Caco-2 (cell line): ENCODE results near the gene C1orf198. TPM values are rescaled to one million over a fixed set of nuclear protein-coding genes. Genes with fewer than 3 reads are reported as not detected.

ENCODE experiments used
- BruUV-seq: library from RNA; stranded (reverse); fragments of 400-500 nt; replicated peaks from 2 replicates; lab custom pipeline; 2021; lab: Mats Ljungman, UMichigan
- CTCF ChIA-PET: fragments of 300-600 bp; sonication (Branson Sonifier 250); formaldehyde crosslinking; loops from one replicate; lab custom pipeline; 2022; ENCODE audit warnings: antibody characterized with exemption; lab: Charles Lee
- POLR2A ChIA-PET: fragments of 300-600 bp; sonication (Branson Sonifier 250); formaldehyde crosslinking; loops from one replicate; lab custom pipeline; 2022; ENCODE audit warnings: antibody characterized with exemption; lab: Charles Lee
- DNase-seq, 2 experiments: peaks; one replicate each; pipeline versions ENCODE4 v3.0.0 to v3.0.0-alpha.2; 2020 to 2022
- H3K27me3 ChIP-seq: replicated peaks from 2 replicates; pipeline ENCODE4 v1.6.0; 2011; ENCODE audit warnings: low read length; ENCODE audit not compliant: control insufficient read depth, insufficient read depth
- H3K36me3 ChIP-seq: 2 replicates; pipeline ENCODE4 v1.5.1; 2011; ENCODE audit warnings: low read length; ENCODE audit not compliant: control insufficient read depth, insufficient read depth
- H3K4me1 ChIP-seq: fragments of 250-450 bp; sonication (Bioruptor Pico); 2 replicates; pipeline ENCODE4 v1.5.1; 2020; ENCODE audit warnings: mild to moderate bottlenecking
- H3K4me3 ChIP-seq: 2 replicates; pipeline ENCODE4 v1.5.1; 2011; ENCODE audit warnings: low read depth, mild to moderate bottlenecking, control low read depth, low read length
- H3K9me3 ChIP-seq: fragments of 250-450 bp; sonication (Bioruptor Pico); 2 replicates; pipeline ENCODE4 v1.5.1; 2020; ENCODE audit warnings: mild to moderate bottlenecking, moderate library complexity
- H3K27ac Mint-ChIP-seq: one replicate; pipeline ENCODE4 v1.8.0; 2022; ENCODE audit warnings: mixed read lengths; ENCODE audit not compliant: unreplicated experiment
- H3K27me3 Mint-ChIP-seq: one replicate; pipeline ENCODE4 v1.8.0; 2022; ENCODE audit warnings: mixed read lengths; ENCODE audit not compliant: insufficient read depth, unreplicated experiment
- H3K36me3 Mint-ChIP-seq: one replicate; pipeline ENCODE4 v1.8.0; 2022; ENCODE audit warnings: mild to moderate bottlenecking, mixed read lengths; ENCODE audit not compliant: insufficient read depth, unreplicated experiment
- H3K4me1 Mint-ChIP-seq: one replicate; pipeline ENCODE4 v1.8.0; 2022; ENCODE audit warnings: low read depth, mixed read lengths; ENCODE audit not compliant: unreplicated experiment
- H3K4me3 Mint-ChIP-seq: one replicate; pipeline ENCODE4 v1.8.0; 2022; ENCODE audit warnings: mild to moderate bottlenecking, moderate library complexity, mixed read lengths; ENCODE audit not compliant: unreplicated experiment
- H3K9me3 Mint-ChIP-seq: one replicate; pipeline ENCODE4 v1.8.0; 2022; ENCODE audit warnings: mixed read lengths; ENCODE audit not compliant: unreplicated experiment
- CTCF ChIP-seq, 2 experiments: fragments of 200-600 bp in 1 of 2; IDR thresholded peaks; 1 replicate in 1 of 2; 2 replicates in 1 of 2; pipeline versions ENCODE4 v1.5.1 to v1.8.0; 2011 to 2022; ENCODE audit warnings: antibody characterized with exemption in 1 of 2, control low read depth in 1 of 2, inconsistent platforms in 1 of 2, low read depth in 1 of 2, low read length in 1 of 2, mild to moderate bottlenecking in 1 of 2, moderate library complexity in 1 of 2; ENCODE audit not compliant: insufficient read depth in 1 of 2, severe bottlenecking in 1 of 2, unreplicated experiment in 1 of 2
- intact Hi-C: fragments of 100-400 bp; cut with micrococcal nuclease; formaldehyde crosslinking; loops from one replicate; pipeline ENCODE4 v1.10.0; 2022; ENCODE audit not compliant: unreplicated experiment
- total RNA-seq: library from RNA; stranded (reverse); gene quantifications from 2 replicates; pipeline ENCODE4 v1.2.3, GENCODE V29; 2022

The C1orf198 gene
- total RNA-seq, 1 experiment from 2014 or later, result 92.2 TPM

- peaks cover 25% of the 10 kb centered on the region for H3K4me1 ChIP-seq
- H3K27me3 ChIP-seq, result no peaks in the 10 kb centered on the region
- no TSS peak for BruUV-seq
- Mint-ChIP-seq H3K4me1 (peaks cover 25% of the 10 kb centered on the region), H3K9me3 (no peaks in the 10 kb centered on the region), H3K36me3 (peaks cover 72% of the 10 kb centered on the region), H3K27ac (no peak overlapping the region), H3K27me3 (no peaks in the 10 kb centered on the region), H3K4me3 (no peak overlapping the region)
- POLR2A ChIA-PET, result no interaction called here
- intact Hi-C loops, result loop anchor here (1.0 to 2.0 kb wide), 5 partner anchors 49 to 295 kb away; partner anchors contain the start of gene ARV1
- no peak overlapping the region for H3K4me3 ChIP-seq
- TF ChIP-seq CTCF (IDR thresholded peaks at IDR 0.05; ENCODE audit: insufficient read depth in 1 of 2, low read depth in 1 of 2, low read length in 1 of 2, severe bottlenecking in 1 of 2, unreplicated experiment in 1 of 2), result no peak
- no peak for DNase-seq
- no peaks in the 10 kb centered on the region for H3K9me3 ChIP-seq
- CTCF ChIA-PET, result interaction anchor here (0.7 to 1.4 kb wide), 3 partner anchors 22 to 114 kb away, joined by 3 read pairs; no protein-coding TSS in a partner anchor
- H3K36me3 ChIP-seq, result peaks cover 3% of the 10 kb centered on the region
Measured at GRCh38 chr1:230916587-230917283, 48.4 kb upstream of the C1orf198 start.

- H3K4me1 Mint-ChIP-seq, result peaks cover 24% of the 10 kb centered on the region
- POLR2A ChIA-PET, result no interaction called here
- no peaks in the 10 kb centered on the region for H3K27me3 Mint-ChIP-seq
- no peak for TF ChIP-seq CTCF (IDR thresholded peaks at IDR 0.05; ENCODE audit: insufficient read depth in 1 of 2, low read depth in 1 of 2, low read length in 1 of 2, severe bottlenecking in 1 of 2, unreplicated experiment in 1 of 2)
- peaks cover 3% of the 10 kb centered on the region for H3K36me3 ChIP-seq
- peaks cover 25% of the 10 kb centered on the region for H3K4me1 ChIP-seq
- no peaks in the 10 kb centered on the region for H3K9me3 ChIP-seq
- no peak overlapping the region for H3K27ac Mint-ChIP-seq
- intact Hi-C loops, result no loop called here
- CTCF ChIA-PET, result no interaction called here
- BruUV-seq, result no TSS peak
- H3K27me3 ChIP-seq, result no peaks in the 10 kb centered on the region
- no peak overlapping the region for H3K4me3 Mint-ChIP-seq
- H3K9me3 Mint-ChIP-seq, result no peaks in the 10 kb centered on the region
- peaks cover 72% of the 10 kb centered on the region for H3K36me3 Mint-ChIP-seq
- H3K4me3 ChIP-seq, result no peak overlapping the region
- DNase-seq, result peak; percentile 56 to 65
Measured at GRCh38 chr1:230915078-230915477, 46.8 kb upstream of the C1orf198 start.

GRCh38 chr1:230913496-230913895 lies 45.2 kb upstream of the C1orf198 start:
- CTCF ChIA-PET, result interaction anchor here (0.7 to 1.0 kb wide), 2 partner anchors 12 to 13 kb away, joined by 3 to 4 read pairs; no protein-coding TSS in a partner anchor
- Histone ChIP-seq H3K4me3 (no peak overlapping the region), H3K27me3 (no peaks in the 10 kb centered on the region), H3K9me3 (no peaks in the 10 kb centered on the region), H3K36me3 (peaks cover 8% of the 10 kb centered on the region), H3K4me1 (peaks cover 29% of the 10 kb centered on the region)
- Mint-ChIP-seq H3K36me3 (peaks cover 74% of the 10 kb centered on the region), H3K27ac (peak overlapping the region; percentile 14), H3K4me1 (peaks cover 24% of the 10 kb centered on the region), H3K27me3 (no peaks in the 10 kb centered on the region), H3K4me3 (no peak overlapping the region), H3K9me3 (no peaks in the 10 kb centered on the region)
- TF ChIP-seq CTCF (IDR thresholded peaks at IDR 0.05; ENCODE audit: insufficient read depth in 1 of 2, low read depth in 1 of 2, low read length in 1 of 2, severe bottlenecking in 1 of 2, unreplicated experiment in 1 of 2), result no peak
- no TSS peak for BruUV-seq
- DNase-seq, result no peak
- intact Hi-C loops, result no loop called here
- POLR2A ChIA-PET, result interaction anchor here (1.2 kb wide), 1 partner anchor 45 kb away, joined by 4 read pairs; the partner anchor contains the start of gene C1orf198
